HepG2 (cell line): Measurements from ENCODE around the gene CCDC80. TPM values are rescaled to one million over a fixed set of nuclear protein-coding genes. Genes with fewer than 3 reads are reported as not detected.

Experiments
- CBX5 ChIP-seq: sonication (generic); formaldehyde crosslinking; IDR thresholded peaks from 2 replicates; pipeline ENCODE4 v1.4.0; 2020; ENCODE audit warnings: missing genetic modification reagents, borderline replicate concordance
- DR1 ChIP-seq: sonication (generic); formaldehyde crosslinking; IDR thresholded peaks from 2 replicates; pipeline ENCODE4 v1.8.0; 2021; ENCODE audit warnings: mild to moderate bottlenecking, missing genetic modification reagents, inconsistent platforms
- EHMT2 ChIP-seq: fragments of 200-600 bp; sonication (generic); IDR thresholded peaks from 2 replicates; pipeline ENCODE4 v1.7.0; 2017; ENCODE audit warnings: antibody characterized with exemption, low read depth, low read length, borderline replicate concordance
- ELF1 ChIP-seq: sonication (generic); formaldehyde crosslinking; IDR thresholded peaks from 2 replicates; pipeline ENCODE4 v1.4.0; 2020; ENCODE audit warnings: missing genetic modification reagents
- FOXA1 ChIP-seq, 2 experiments: fragments of 450-650 bp in 1 of 2; sonication (generic) in 1 of 2; formaldehyde crosslinking in 1 of 2; IDR thresholded peaks; 2 replicates each; pipeline versions ENCODE4 v1.4.0 to v1.6.1; 2016 to 2020; ENCODE audit warnings: missing genetic modification reagents in 1 of 2
- FOXO4 ChIP-seq: sonication (generic); formaldehyde crosslinking; conservative IDR thresholded peaks from 2 replicates; pipeline ENCODE4 v1.8.1; 2023; ENCODE audit warnings: missing genetic modification reagents
- HNF1B ChIP-seq: sonication (generic); formaldehyde crosslinking; IDR thresholded peaks from 2 replicates; pipeline ENCODE4 v1.5.1; 2020; ENCODE audit warnings: mild to moderate bottlenecking, moderate library complexity, missing genetic modification reagents
- HNF4G ChIP-seq, 2 experiments: sonication (generic) in 1 of 2; formaldehyde crosslinking in 1 of 2; IDR thresholded peaks; 2 replicates each; pipeline versions ENCODE4 v1.4.0 to v1.6.1; 2011 to 2020; ENCODE audit warnings: borderline replicate concordance in 2 of 2, low read depth in 2 of 2, mild to moderate bottlenecking in 2 of 2, low read length in 1 of 2, missing genetic modification reagents in 1 of 2, moderate library complexity in 1 of 2
- KMT2B ChIP-seq: IDR thresholded peaks from 2 replicates; pipeline ENCODE4 v1.6.1; 2016; ENCODE audit warnings: missing genetic modification reagents, missing compliant biosample characterization
- LBX2 ChIP-seq: sonication (generic); formaldehyde crosslinking; IDR thresholded peaks from 2 replicates; pipeline ENCODE4 v1.5.0; 2020; ENCODE audit warnings: missing genetic modification reagents, mild to moderate bottlenecking, borderline replicate concordance
- MAZ ChIP-seq, 2 experiments: sonication (generic) in 1 of 2; formaldehyde crosslinking in 1 of 2; IDR thresholded peaks; 2 replicates each; pipeline versions ENCODE4 v1.5.0 to v1.6.1; 2012 to 2020; ENCODE audit warnings: low read depth in 2 of 2, mild to moderate bottlenecking in 2 of 2, borderline replicate concordance in 1 of 2, improper control_type of control experiment in 1 of 2, low read length in 1 of 2, missing genetic modification reagents in 1 of 2, moderate library complexity in 1 of 2
- MBD4 ChIP-seq: IDR thresholded peaks from 2 replicates; pipeline ENCODE4 v1.6.1; 2012; ENCODE audit warnings: low read length, inconsistent platforms, borderline replicate concordance
- MYNN ChIP-seq: sonication (generic); formaldehyde crosslinking; IDR thresholded peaks from 2 replicates; pipeline ENCODE4 v1.4.0; 2020; ENCODE audit warnings: mild to moderate bottlenecking, low read depth, missing genetic modification reagents
- NR2C2 ChIP-seq: sonication (generic); formaldehyde crosslinking; IDR thresholded peaks from 2 replicates; pipeline ENCODE4 v1.4.0; 2020; ENCODE audit warnings: missing genetic modification reagents, mild to moderate bottlenecking, moderate library complexity, borderline replicate concordance
- PHF20 ChIP-seq: sonication (generic); formaldehyde crosslinking; IDR thresholded peaks from 2 replicates; pipeline ENCODE4 v1.5.0; 2020; ENCODE audit warnings: mild to moderate bottlenecking, missing genetic modification reagents
- REPIN1 ChIP-seq: sonication (generic); formaldehyde crosslinking; IDR thresholded peaks from 2 replicates; pipeline ENCODE4 v1.8.0; 2022; ENCODE audit warnings: missing genetic modification reagents, low read depth, mild to moderate bottlenecking, borderline replicate concordance
- TOPORS ChIP-seq: sonication (generic); formaldehyde crosslinking; IDR thresholded peaks from 2 replicates; pipeline ENCODE4 v1.8.0; 2023; ENCODE audit warnings: mild to moderate bottlenecking, missing genetic modification reagents
- XBP1 ChIP-seq: sonication (generic); formaldehyde crosslinking; IDR thresholded peaks from 2 replicates; pipeline ENCODE4 v1.5.0; 2020; ENCODE audit warnings: missing genetic modification reagents
- ZKSCAN5 ChIP-seq: sonication (generic); formaldehyde crosslinking; IDR thresholded peaks from 2 replicates; pipeline ENCODE4 v1.5.1; 2020; ENCODE audit warnings: mild to moderate bottlenecking, missing genetic modification reagents
- ZNF501 ChIP-seq: sonication (generic); formaldehyde crosslinking; IDR thresholded peaks from 2 replicates; pipeline ENCODE4 v1.5.1; 2020; ENCODE audit warnings: mild to moderate bottlenecking, moderate library complexity, missing genetic modification reagents
- ZNF562 ChIP-seq: sonication (generic); formaldehyde crosslinking; IDR thresholded peaks from 2 replicates; pipeline ENCODE4 v1.8.0; 2022; ENCODE audit warnings: missing genetic modification reagents, borderline replicate concordance
- ZNF607 ChIP-seq: sonication (generic); formaldehyde crosslinking; IDR thresholded peaks from 2 replicates; pipeline ENCODE4 v1.5.1; 2020; ENCODE audit warnings: missing genetic modification reagents, mild to moderate bottlenecking, borderline replicate concordance
- ZNF615 ChIP-seq: sonication (generic); formaldehyde crosslinking; IDR thresholded peaks from 2 replicates; pipeline ENCODE4 v1.5.0; 2020; ENCODE audit warnings: mild to moderate bottlenecking, missing genetic modification reagents, borderline replicate concordance
- ZNF740 ChIP-seq: sonication (generic); formaldehyde crosslinking; IDR thresholded peaks from 2 replicates; pipeline ENCODE4 v1.4.0; 2020; ENCODE audit warnings: missing genetic modification reagents
- ZNF777 ChIP-seq: sonication (generic); formaldehyde crosslinking; IDR thresholded peaks from 2 replicates; pipeline ENCODE4 v1.4.0; 2020; ENCODE audit warnings: missing genetic modification reagents
- polyA plus RNA-seq, 8 experiments: library from polyadenylated mRNA; depleted of rRNA in 3 of 8; stranded (reverse) in 7 of 8; unstranded in 1 of 8; fragments of >200 nt; fragmentation: Illumina TruSeq in 4 of 8; extraction: Trizol in 4 of 8; gene quantifications; 2 replicates each; pipeline versions ENCODE4 v1.2.1 to v1.2.3, GENCODE V29; 2011 to 2016; ENCODE audit warnings: low read depth in 4 of 8, missing spikeins in 1 of 8, mixed read lengths in 1 of 8; ENCODE audit not compliant: insufficient read depth in 1 of 8
- total RNA-seq, 5 experiments: library from RNA; depleted of rRNA; stranded (reverse); fragments of >200 nt; fragmentation: Illumina TruSeq; extraction: Trizol; gene quantifications; 2 replicates each; pipeline ENCODE4 v1.2.3, GENCODE V29; 2016; ENCODE audit warnings: low read depth in 1 of 5

The CCDC80 gene
- total and polyA plus RNA-seq, 2 of the 13 experiments (the other 11 are each of a cell fraction or from before 2014, with no cell fraction given) = not detected

GRCh38 chr3:112561734-112562529 is 79.0 kb downstream of the CCDC80 start, which contains the start of the genes ATG3 and SLC35A5 (continued):
- no peak for TF ChIP-seq MBD4
- TF ChIP-seq ZNF501 = peak; percentile 79
- peak; percentile 100 for TF ChIP-seq ZNF777
- TF ChIP-seq HNF4G (IDR thresholded peaks at IDR 0.05; ENCODE audit: borderline replicate concordance, low read depth, low read length) = no peak
- no peak for TF ChIP-seq HNF4G (CRISPR knock-in tag; IDR thresholded peaks at IDR 0.05; ENCODE audit: borderline replicate concordance, low read depth)
- no peak for TF ChIP-seq ZKSCAN5 (CRISPR knock-in tag)
- TF ChIP-seq MYNN (CRISPR knock-in tag) = no peak
- TF ChIP-seq REPIN1 (CRISPR knock-in tag) = peak; percentile 85
- no peak; the same call in 1 of the 2 replicates for TF ChIP-seq ZNF615 (CRISPR knock-in tag)
- peak; percentile 74 for TF ChIP-seq HNF1B (CRISPR knock-in tag)
- peak; percentile 71 for TF ChIP-seq NR2C2 (CRISPR knock-in tag)
- peak; percentile 95 for TF ChIP-seq ELF1
- TF ChIP-seq ZNF740 (CRISPR knock-in tag) = no peak
- TF ChIP-seq ZNF562 (CRISPR knock-in tag) = no peak
- TF ChIP-seq FOXO4 (CRISPR knock-in tag) = no peak
- peak; percentile 50; the same call in 1 of the 2 replicates for TF ChIP-seq DR1
- no peak for TF ChIP-seq XBP1 (CRISPR knock-in tag)
- TF ChIP-seq PHF20 (CRISPR knock-in tag) = peak; percentile 93
- TF ChIP-seq EHMT2 = no peak
- TF ChIP-seq ZNF607 (CRISPR knock-in tag) = peak; percentile 82; the same call in 1 of the 2 replicates
- no peak for TF ChIP-seq LBX2 (CRISPR knock-in tag)
- peak; percentile 27; the same call in 1 of the 2 replicates for TF ChIP-seq CBX5 (CRISPR knock-in tag)
- no peak for TF ChIP-seq FOXA1 (IDR thresholded peaks at IDR 0.05)
- peak; percentile 6 for TF ChIP-seq FOXA1 (CRISPR knock-in tag; IDR thresholded peaks at IDR 0.05)
- TF ChIP-seq TOPORS = peak; percentile 76; the same call in 1 of the 2 replicates
- TF ChIP-seq KMT2B = peak; percentile 90
- peak; percentile 86 for TF ChIP-seq MAZ (IDR thresholded peaks at IDR 0.05; ENCODE audit: borderline replicate concordance, low read depth, low read length)
- TF ChIP-seq MAZ (CRISPR knock-in tag; IDR thresholded peaks at IDR 0.05; ENCODE audit: low read depth) = no peak; the same call in none of the 2 replicates
